Head of caudate nucleus (tissue), 42 donors: ENCODE data around the gene TDRD1.

Experiments
- DNase-seq, 42 donors: peaks; one replicate each; pipeline versions ENCODE4 v3.0.0 to v3.0.0-alpha.2; 2020 to 2021; ENCODE audit warnings: mixed read lengths in 7 of 42
- intact Hi-C: fragments of 100-400 bp; cut with DNase I; formaldehyde crosslinking; loops from one replicate; pipeline ENCODE4 v1.15.0; 2022

Gene TDRD1

GRCh38 chr10:114221235-114221634 is 42.1 kb downstream of the TDRD1 start:
- intact Hi-C loops = no loop called here
- no peak for DNase-seq

- intact Hi-C loops = no loop called here
- DNase-seq = no peak
Observed at GRCh38 chr10:114223066-114223465, 43.9 kb downstream of the TDRD1 start.

DNA sequence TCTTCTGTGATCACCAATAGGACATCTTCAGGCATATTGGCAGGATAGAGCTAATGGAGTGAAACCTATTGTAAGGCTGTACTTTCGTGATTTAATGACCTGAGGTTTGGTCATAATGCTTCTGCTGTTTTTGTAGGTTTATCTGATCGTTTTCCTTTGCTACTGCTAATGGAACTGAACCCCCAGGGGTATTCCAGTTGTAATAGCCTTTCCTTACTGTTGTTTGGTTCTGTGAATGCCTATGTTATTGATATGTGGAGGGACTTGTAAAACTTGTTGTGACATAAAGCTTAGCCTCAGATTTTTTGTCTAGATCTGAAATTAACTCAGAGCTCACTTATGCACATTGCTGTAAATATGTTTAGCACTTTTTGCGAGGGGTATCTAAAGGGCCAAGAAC is 49.0 kb downstream of the TDRD1 start:
- intact Hi-C loops = no loop called here

DNA sequence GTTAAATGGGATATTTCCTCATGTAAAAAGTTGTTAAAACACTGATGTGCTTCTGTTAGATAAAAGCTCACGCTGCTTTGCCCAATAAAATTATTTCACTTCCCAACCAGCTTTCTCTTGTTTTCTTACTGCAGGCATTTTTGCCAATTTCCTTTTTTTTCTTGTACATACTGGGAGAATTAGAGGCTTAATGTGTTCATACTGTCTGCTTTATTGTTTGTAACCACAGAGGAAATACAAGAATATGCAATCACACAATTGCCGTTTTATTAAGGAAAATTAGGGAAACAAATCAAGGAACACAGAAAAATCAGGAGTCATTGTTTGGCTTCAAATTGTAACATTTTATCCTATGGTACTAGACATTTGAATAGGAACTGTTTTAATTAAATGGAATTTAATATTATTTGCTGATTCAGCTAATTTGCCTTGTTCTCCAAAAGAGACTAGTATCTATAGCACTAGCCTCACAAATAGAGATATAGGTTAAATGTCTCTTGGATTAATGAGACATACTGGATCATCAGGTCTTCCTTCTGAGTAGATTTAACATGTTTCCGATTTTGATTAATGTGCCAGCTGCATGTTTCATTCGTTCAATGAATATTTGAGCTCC is 53.5 kb downstream of the TDRD1 start:
- DNase-seq = no peak
- intact Hi-C loops = no loop called here

More for the DNA sequence above, 49.0 kb downstream of the TDRD1 start:
- no peak for DNase-seq

- no peak for DNase-seq
- intact Hi-C loops = no loop called here
Observed at GRCh38 chr10:114233482-114233881, 54.3 kb downstream of the TDRD1 start.

DNA sequence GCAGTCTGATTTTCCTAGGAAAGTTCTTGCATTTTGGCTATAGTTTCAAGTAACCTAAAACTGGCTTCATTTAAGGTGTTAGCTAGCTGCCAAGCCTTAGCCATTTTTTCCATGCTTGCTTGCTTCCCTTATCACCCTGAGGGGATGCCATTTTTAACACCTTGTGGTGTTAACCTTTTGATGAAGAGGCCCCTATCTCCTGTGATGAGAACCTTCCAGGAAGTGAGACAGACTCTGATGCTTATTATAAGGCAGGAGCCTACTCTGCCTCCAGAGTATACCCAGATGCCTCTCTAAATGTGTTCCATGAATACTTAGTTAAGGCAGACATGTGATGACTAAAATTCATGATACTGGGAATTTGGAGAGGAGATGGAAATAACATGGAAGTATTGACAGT is 55.0 kb downstream of the TDRD1 start:
- DNase-seq = no peak
- intact Hi-C loops = no loop called here

DNA sequence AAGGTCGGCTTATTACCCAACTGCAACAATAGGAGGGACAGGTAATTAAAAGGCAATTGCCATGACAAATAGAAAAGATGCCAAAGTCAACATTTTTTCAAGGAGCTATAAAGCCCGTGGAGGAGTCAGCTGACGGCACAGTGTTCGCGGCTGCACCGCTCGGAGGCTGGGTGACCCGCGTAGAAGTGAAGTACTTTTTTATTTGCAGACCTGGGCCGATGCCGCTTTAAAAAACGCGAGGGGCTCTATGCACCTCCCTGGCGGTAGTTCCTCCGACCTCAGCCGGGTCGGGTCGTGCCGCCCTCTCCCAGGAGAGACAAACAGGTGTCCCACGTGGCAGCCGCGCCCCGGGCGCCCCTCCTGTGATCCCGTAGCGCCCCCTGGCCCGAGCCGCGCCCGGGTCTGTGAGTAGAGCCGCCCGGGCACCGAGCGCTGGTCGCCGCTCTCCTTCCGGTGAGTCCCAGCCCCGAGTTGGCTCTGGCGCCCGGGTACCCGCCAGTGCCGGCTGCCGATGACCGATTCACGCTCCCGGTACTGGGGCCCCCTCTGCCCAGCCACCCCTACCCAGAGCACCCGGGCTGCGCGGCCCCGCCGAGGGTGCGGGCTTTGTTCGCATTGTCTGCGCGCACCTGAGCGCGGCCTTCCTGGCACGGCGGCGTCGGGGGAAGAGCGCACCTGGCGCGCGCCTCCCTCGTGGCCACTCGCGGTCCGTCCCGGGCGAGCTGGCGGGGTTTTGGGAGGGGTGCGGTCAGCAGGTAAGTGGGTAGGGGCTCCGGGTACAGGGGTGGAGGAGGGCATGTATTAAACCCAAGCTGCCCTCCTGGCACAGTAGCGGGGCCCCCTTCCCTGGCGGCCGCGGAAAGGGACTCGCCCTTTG is 60.2 kb downstream of the TDRD1 start, which contains the start of gene VWA2:
VWA2 (plus strand) TSS at position 138 of the 877 bp plus-strand sequence. CDS start 9,460 bp downstream, outside the sequence.
- intact Hi-C loops = no loop called here
- DNase-seq = no peak

DNA sequence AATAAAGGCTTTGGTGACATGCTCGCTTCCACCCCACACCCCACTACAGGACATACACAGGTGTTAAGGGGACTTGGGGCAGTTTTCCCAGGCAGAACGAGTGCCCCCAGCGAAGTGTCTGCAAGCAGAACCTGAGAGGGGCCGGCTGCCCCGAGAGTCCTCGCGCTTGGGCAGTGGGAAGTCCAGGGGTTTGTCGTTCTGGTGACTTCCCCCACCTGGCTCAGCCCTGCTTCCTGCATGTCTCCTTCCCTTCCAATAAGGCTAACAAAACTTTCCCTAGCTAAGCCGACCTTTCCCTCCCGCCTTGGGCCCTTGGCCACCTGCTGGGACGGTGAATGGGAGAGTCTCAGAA is 60.8 kb downstream of the TDRD1 start:
- DNase-seq = no peak
- intact Hi-C loops = no loop called here

- intact Hi-C loops = no loop called here
- no peak for DNase-seq
Observed at GRCh38 chr10:114242235-114242634, 63.1 kb downstream of the TDRD1 start.

DNA sequence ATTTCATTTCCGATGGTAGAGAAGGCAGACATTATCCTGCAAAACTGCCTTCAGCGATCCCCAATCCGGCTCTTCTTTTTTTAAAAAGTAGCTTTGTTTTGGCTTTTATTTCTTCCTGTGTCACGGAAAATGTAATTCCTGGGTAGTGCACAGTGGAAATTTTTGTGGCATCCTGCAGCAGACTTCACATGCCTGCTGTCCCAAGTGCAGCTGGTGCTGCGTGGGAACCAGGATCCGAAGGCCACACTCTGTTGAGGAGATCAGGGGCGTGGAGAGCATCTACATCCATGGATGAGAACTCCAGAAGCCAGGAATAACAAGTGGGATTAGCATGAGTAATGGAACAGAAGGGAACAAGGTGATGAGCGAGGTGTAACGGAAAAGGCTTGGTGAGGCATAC is 64.5 kb downstream of the TDRD1 start:
- intact Hi-C loops = no loop called here
- no peak for DNase-seq

DNA sequence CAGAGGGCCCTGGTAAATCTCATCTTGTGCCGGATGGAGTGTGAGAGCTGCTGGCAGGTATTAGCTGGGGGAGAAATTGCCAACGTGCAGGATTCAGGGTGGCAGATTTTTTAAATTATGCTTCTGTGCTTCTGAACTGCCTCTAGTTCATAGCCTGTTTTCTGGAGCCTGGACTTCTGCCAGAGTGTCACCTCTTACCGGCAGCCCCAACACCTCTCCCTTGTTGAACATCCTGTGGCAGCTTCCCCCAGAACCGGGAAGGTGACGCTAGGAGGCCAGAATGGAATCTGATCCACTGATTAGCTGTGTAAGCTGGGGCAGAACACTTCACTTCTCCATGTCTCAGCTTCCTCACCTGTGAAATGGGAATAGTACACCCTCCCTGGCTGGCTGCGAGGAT is 65.0 kb downstream of the TDRD1 start:
- intact Hi-C loops = no loop called here
- DNase-seq = no peak

GRCh38 chr10:114245121-114245791 is 66.1 kb downstream of the TDRD1 start:
- intact Hi-C loops = no loop called here

DNA sequence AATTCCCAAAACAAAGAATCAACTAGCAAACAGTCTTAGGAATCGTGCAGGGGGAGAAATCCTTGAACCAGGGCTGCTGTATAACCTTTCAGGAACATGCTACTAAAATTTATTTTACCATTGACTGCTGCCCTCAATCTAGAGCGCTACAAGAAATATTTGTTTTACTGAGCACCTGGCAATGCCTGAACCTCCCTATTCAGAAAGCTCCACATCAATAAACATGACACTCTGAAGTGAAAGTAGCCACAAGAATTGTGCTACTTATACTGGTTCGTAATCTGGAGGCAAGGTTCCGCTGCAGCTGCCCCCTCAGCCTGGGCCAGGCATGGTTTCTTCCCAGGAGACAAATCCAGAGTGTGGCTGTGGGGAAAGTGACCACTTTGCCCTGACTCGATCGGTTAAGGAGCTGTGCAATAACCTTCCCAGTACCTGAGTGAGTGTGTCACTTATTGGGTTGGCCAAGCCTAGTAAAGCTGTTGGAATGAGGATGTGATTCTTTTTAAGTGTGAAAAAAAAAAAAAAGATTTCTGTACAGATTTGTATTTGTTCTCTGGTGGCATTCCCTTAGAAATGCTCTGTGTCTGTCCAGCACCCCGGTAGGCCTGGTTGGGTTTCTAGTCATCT is 67.6 kb downstream of the TDRD1 start:
- no peak for DNase-seq
- intact Hi-C loops = no loop called here

More at GRCh38 chr10:114245121-114245791, 66.1 kb downstream of the TDRD1 start:
- no peak for DNase-seq

DNA sequence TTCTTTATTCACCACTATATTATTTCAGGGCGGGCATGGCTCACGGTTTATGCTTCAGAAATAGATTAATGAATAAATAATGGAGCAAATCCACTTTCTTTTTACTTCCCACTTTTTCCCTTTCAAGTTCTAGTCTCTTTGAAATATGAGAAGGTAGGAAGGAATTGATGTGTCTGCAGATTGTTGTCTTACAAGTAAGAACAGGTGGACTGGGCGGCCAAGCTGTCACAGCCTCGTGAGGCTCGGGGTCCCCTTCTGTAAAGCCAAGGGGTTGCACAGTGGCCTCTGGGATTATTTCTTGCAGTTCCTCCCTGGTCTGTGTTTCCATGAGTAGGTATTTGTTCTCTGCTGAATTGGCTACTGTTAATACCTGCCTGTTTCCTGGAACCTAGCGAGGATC is 71.1 kb downstream of the TDRD1 start:
- intact Hi-C loops = no loop called here
- no peak for DNase-seq

GRCh38 chr10:114250716-114251115 is 71.6 kb downstream of the TDRD1 start:
- intact Hi-C loops = no loop called here
- no peak for DNase-seq

DNA sequence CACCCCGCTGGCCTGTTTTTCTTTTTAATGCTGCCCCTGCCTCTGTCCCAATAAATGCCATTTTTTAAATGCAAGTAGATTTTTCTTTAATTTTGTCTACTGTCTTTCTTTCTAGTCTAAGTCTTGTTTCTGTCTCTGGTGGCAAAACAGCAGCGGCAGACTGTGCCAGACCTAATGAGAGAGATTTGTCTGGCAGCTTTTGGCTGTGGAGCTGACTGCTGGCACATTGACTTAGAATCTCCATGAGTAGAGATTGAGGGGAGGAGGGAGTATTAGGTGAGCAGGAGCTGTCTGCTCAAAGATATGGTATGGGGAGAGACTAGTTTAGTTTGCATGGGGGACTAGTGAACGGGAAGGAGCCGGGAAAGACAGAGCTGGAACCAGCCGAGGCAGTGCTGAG is 72.9 kb downstream of the TDRD1 start:
- no peak for DNase-seq
- intact Hi-C loops = no loop called here

DNA sequence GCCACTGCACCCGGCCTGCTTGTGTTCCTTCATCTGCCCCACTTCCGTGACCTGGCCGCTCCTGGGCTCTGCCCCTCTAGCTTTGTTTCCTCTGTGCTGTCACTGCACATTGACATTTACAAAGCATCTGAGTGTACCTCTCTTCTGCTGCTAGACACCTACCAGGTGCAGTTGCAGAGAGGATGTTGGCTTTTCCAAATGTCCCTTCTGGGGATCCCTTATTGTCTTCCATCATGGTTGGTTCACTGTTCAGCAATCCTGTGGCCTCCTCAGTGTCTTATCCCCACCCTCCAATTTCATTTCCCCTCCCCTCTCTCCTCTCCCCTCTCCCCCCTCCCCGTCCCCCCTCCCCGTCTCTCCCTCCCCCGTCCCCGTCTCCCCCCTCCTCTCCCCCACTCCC is 73.7 kb downstream of the TDRD1 start:
- intact Hi-C loops = no loop called here
- DNase-seq = no peak

- intact Hi-C loops = no loop called here
- DNase-seq = no peak
Observed at GRCh38 chr10:114255227-114255626, 76.1 kb downstream of the TDRD1 start.

- no peak for DNase-seq
- intact Hi-C loops = no loop called here
Observed at GRCh38 chr10:114256008-114256765, 77.0 kb downstream of the TDRD1 start.
